8988T (cell line): ENCODE data around the gene ING4.
A peak's percentile ranks its signal among the peaks of the same experiment; 100 is the strongest.
"Not testable (repeated sequence)": the region's sequence is repeated elsewhere in the genome, so short reads cannot be mapped to it uniquely, and the experiment has no call there.

Source experiments
- DNase-seq: peaks from one replicate; pipeline ENCODE4 v3.0.0; 2011

The ING4 gene

DNA sequence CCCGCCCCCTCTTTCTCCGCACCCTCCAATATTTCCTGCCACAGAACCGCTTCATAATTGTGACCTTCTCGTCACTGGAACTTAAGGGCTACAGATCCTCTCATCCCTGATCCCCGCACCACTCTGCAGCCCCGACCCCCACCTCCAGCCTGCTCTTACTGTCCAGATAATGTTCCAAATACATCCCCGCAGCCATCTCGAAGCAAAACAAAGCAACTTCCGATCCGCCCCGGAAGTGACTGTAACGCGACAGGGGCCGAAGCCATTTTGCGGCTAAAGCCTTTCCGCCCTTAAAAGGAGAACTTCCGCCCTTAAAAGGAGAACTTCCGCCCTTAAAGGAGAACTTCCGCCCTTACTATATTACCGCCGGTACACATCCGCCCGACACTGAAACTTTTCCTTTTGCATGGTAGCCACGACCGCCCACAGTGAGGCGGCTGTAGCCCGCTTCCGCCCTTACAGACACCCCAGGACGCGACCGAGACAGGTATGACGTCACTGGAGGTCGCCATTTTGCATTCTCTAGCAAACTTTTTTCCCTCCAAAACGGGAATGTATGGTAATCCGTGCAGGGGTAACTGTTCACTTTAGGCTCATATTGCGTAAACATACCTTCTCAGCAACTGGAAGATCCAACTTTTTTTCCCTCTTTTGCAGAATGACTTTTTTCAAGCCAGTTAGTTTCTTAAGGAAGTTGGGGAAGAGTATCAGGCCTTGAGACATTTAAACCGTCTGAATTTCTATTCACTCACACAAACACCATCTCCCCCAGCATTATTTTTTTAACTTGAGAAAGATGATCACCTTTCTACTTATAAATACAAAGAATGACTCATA, at the start of gene ING4:
ING4 (minus strand) TSS at position 214 of the 837 bp plus-strand sequence; CDS start at position 196, 18 bp downstream.
- peak; percentile 70 for DNase-seq

DNA sequence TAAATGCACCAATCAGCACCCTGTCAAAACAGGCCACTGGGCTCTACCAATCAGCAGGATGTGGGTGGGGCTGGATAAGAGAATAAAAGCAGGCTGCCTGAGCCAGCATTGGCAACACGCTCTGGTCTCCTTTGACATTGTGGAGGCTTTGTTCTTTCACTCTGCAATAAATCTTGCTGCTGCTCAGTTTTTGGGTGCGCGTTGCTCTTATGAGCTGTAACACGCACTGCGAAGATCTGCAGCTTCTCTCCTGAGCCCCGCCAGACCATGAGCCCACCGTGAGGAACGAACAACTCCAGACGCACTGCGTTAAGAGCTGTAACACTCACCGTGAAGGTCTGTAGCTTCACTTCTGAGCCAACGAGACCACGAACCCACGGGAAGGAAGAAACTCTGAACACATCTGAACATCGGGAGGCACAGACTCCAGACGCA, 46.1 kb upstream of the ING4 start:
- DNase-seq: no peak

- not testable (repeated sequence) for DNase-seq
These were observed 45.4 kb upstream of the ING4 start for GRCh38 chr12:6708351-6708750.

GRCh38 chr12:6703631-6704030, 40.7 kb upstream of the ING4 start:
- no peak for DNase-seq

DNA sequence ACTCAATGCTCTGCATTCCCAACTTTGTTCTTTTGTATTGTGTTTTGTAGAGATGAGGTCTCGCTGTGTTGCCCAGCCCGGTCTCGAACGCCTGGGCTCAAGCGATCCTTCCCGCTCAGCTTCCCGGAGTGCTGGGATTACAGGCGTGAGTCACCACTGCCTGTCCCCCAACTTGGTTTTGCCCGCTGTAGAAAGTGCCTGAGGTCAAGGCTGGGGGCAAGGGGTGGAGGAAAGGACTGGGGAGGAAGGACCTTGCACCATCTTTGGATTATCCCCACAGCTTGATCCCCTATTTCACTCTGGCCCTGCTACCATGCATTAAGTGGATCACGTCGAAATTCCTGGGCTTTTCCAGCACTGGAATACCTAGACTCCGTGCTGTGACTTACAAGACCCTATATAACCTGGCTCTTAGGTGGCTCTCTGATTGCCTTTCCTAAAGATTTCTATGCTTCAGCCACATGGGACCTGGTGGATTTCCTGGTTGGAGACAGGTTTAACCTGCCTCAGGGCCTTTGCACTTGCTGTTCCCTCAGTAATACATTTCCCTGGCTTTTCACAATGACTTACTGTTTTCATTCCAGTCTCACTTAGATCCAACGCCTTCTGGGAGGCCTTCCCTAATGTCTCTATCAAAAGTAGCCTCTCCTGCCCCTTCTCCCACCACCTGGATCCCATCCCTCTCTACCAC, 38.3 kb upstream of the ING4 start:
- no peak for DNase-seq

DNA sequence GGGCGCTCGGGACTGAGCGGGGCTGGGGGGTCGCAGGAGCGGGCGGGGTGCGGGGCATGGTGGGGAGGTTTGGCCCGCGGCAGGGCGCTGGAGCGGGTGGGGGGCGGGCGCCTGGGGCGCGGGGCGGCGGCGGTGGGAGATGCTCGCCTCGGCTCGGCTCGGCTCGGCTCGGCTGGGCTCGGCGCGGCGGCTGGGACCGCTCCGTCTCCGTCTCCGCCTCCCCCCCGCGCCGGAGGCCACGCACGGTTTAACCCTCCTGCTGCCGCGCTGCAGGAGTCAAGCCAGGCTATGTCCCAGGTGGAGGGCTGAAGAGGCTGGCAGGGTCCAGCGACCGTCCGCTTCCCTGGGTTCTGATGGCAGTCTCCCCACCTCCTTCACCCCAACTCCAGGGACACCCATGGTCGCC, 37.7 kb upstream of the ING4 start, which contains the start of gene PIANP:
PIANP (minus strand) TSS at position 170 of the 406 bp plus-strand sequence. CDS start 2,754 bp downstream, outside the sequence.
- DNase-seq: no peak

DNA sequence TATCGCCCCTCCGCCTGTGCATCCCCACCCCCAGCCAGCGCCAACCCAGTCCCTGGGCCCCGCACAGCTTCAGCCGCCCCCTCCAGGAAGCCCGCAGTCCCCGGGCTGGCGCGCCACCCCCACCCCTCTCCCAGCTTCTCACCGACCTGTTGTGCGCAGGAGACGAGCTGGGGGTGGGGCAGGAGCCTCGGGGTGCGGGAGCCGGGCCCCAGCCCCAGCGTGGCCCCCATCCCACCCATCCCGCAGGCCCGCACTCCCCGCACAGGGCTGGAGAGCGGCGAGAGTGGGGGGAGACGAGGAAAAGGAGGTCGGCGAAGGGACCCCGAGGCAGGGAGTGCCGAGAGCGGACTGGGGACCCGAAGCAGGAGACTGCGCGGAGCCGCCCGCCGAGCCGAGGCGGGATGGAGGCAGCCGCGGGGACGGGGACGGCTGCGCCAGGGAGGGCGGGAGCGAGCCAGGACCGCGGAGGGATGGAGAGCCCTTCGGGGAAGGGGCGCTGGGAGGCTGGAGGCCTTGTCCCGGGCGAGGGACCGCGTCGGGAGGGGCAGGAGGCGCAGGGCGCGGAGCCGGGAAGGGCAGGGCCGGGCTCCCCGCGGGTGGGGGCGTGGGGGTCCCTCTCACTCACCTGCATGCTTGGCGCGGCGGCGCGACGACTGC, 37.2 kb upstream of the ING4 start:
- DNase-seq: no peak

GRCh38 chr12:6699259-6699988, 36.5 kb upstream of the ING4 start:
- DNase-seq: no peak

DNA sequence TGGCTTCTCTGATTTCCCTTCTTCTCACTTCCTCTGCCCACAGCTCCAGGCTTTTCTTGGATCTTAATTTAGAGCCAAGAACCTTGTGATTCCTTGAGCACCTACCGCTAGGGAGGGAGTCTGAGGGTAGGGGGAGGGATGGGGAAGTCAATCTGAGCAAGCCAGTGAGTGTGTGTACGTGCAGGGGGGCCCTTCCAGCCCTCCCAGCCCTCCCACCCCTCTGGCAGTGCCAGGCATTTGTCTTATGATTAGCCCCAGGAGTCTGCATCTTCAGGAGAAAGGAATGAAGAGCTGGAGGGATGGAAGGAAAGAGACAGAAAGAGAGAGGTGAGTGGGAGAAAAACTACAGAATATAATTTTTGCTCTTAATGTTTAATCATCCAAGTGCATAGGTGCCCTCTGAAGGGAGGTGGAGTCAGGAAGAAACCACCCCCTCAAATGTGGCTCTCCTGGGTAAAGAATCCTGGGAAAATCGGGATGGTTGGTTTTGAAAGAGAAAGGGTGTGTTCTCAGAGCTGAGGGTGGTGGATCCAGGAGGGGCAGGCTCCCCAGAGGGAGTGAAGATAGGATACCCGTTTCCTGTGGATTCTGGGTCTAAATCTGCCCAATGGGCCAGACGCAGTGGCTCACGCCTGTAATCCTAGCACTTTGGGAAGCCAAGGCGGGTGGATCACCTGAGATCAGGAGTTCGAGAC, 35.6 kb upstream of the ING4 start:
- no peak for DNase-seq

DNA sequence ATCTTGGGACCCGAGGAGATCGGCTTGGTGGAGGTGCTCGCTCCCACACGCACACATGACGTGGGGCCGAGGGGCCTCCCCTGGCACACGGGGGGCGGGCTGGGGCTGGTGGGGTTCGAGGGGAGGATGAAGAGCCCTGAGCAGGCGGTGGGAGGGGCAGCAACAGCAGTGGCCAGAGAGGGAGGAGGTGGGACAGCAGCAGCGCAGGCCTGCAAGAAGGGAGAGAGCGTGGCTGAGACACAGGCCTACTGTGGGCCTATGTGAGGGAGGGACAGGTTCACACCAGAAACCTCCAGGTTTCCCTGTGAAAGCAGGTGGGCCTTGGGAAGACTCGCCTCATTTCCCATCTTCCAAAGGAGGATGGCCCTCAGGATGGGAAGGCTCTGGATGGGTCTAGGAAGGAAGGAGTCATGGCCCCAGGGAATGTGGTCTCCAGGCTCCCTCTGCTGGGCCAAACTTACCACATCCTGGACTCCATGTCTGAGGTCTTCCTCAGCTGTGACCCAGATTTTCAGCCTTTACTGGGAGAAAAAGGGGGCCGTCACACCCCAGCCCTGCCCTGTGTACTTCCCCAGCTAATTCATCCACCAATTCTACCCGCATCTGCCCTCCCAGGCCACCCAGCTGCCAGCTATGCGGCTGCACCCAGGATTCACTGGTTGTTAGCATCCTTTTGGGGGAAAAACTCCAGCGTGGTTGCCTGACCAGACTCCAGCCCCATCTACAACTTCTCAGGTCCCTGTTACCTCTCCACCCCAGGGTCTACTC, 34.8 kb upstream of the ING4 start:
- DNase-seq: peak; percentile 81

DNA sequence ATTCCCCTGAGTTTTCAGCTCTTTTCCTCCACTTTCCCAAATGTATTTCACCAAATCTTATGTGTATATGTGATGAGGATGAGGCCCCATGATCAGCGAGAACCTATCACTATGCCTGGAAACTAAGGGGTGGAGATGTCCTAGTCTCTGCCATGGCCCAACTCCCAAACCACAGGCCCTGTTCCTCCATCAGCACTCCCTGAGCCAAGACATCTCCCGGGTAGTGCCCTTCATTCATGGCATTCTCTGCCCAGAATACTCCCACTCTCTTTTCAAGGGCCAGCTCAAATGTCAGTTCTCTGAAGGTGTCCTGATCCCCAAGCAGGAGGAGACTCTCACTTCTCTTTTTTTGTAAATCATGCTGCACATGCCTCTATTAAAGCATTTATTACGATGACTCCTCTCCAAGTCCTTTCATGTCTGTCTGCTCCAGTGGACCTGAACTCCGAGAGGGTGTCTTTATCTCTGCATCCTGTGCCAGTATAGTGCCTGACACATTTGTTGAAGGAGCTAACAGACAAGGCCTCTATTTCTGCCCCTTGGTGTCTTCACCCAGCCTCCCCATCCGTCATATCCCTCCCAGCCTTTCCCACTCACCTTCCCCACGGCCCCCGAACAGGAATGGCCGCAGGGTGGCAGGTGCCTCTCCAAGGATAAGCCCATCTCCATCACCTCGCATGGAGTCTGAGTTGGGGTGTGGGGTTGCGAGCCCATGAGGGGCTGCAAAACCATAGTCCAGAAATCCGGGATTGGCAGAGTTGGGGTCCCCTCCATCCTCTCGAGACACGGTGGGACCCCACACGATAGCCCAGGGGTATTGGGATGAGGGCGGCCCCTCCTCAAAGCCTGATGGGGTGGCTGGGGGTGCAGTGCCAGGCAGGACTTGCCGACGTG, 34.0 kb upstream of the ING4 start:
- DNase-seq: no peak

GRCh38 chr12:6695313-6696045, 32.6 kb upstream of the ING4 start:
- no peak for DNase-seq

DNA sequence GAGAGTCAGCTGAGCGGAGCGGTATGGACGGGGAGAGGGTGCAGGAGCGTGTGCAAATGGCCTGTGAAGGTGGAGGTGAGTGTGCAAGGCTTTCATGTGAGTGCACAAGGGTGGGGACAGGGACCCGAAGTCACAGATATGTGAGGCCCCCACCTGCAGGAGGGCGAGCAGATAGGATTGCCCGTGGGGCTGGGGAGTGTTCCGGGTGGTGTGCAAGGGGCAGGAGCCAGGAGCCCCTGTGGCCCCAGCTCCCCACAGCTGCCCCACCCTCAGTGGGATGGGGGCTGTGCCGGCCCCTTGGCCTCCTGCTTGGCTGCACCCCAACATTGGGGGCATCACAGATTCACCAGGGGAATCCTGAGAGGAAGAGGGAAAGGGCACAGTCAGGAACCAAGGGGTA, 31.8 kb upstream of the ING4 start:
- DNase-seq: no peak

GRCh38 chr12:6693832-6694355, 31.0 kb upstream of the ING4 start:
- DNase-seq: no peak

GRCh38 chr12:6692888-6693287, 30.0 kb upstream of the ING4 start:
- no peak for DNase-seq

DNA sequence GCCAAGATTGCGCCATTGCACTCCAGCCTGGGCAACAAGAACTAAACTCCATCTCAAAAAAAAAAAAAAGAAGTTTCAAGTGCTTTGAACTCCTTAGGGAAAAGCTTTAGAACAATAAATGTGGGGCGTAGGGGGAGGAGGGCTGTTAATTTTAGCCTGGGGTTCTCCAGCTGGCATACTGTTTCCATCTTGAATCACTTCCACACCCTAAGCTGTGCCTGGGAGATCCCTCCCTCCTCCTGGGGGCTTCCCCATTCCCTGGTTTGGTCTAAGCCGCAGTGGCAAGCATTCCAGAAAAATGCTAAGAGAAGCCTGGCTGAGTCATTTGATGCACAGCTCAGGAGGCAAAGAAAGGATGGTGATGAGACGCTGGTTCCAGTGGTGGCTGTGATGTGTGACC, 28.6 kb upstream of the ING4 start:
- no peak for DNase-seq

DNA sequence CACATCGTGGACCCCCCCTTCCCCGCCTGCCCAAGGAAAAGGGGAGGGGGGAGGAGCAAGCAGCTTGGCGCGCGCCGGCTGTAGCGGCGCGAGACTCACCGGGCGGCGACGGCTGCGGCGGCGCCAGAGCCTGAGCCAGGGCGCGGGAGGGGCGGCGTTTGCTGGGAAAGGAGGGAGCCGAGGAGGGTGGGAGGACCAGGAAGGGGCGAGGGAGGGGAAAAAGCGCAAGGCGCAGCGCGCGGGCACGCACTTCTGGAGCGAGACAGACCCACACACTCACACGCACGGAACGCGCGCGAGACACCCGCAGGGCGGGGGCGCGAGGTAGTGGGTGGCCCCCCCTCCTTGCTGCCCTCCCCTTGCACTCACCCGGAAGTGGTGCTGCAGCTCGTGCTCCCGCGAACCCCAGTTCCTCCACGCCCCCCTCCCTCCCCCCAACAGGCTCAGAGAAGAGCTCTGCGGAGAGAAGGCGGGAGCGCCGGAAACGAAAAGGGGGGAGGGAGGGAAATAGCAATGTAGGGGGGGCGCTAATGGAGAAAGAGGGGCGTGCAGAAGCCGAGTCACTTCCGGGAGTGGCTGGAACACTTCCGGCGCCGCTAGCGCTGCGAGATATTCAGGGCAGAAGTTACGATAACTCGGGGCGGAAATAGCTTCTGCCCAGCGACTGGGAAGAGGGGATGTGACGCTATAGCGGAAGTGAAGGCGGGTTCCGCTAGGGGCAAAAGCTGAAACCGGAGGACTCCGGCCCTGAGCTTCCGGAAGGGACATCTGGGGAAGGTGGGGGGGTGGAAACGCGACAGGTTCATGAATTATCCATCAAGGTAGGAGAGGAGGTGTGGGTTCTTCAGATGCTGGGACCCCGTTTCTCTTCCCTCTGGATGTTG, 26.3 kb upstream of the ING4 start, which contains the start of gene ZNF384:
ZNF384 (minus strand) TSS at position 377 of the 884 bp plus-strand sequence. CDS start 9,855 bp downstream, outside the sequence.
- peak; percentile 77 for DNase-seq

- no peak for DNase-seq
These were observed 25.7 kb upstream of the ING4 start for GRCh38 chr12:6688543-6688998.
